Activated CD4-positive, alpha-beta T cell treated with anti-CD3 and anti-CD28 coated beads, Interleukin-2, amount 10 ng/mL, durations not matched to agents 7 days and 5 days (primary cell): ENCODE measurements around the gene MCRIP1. TPM values are rescaled to one million over a fixed set of nuclear protein-coding genes. Genes with fewer than 3 reads are reported as not detected.

Experiments used
- CTCF ChIA-PET: fragments of 350-600 bp; sonication (Branson Sonifier 250); formaldehyde crosslinking; loops from one replicate; lab custom pipeline; 2021; ENCODE audit warnings: antibody characterized with exemption; lab: Charles Lee
- POLR2A ChIA-PET: fragments of 350-600 bp; sonication (Branson Sonifier 250); formaldehyde crosslinking; loops from one replicate; lab custom pipeline; 2021; ENCODE audit warnings: antibody characterized with exemption; lab: Charles Lee
- DNase-seq: peaks from one replicate; pipeline ENCODE4 v3.0.0-alpha.2; 2020
- H3K27ac Mint-ChIP-seq: one replicate; pipeline ENCODE4 v1.8.0; 2021; ENCODE audit warnings: mild to moderate bottlenecking, moderate library complexity, mixed read lengths
- H3K27me3 Mint-ChIP-seq: one replicate; pipeline ENCODE4 v1.8.0; 2021; ENCODE audit warnings: mixed read lengths
- H3K36me3 Mint-ChIP-seq: one replicate; pipeline ENCODE4 v1.8.0; 2021; ENCODE audit warnings: low read depth, mixed read lengths
- H3K4me1 Mint-ChIP-seq: one replicate; pipeline ENCODE4 v1.8.0; 2021; ENCODE audit warnings: mixed read lengths
- H3K4me3 Mint-ChIP-seq: one replicate; pipeline ENCODE4 v1.8.0; 2021; ENCODE audit warnings: mild to moderate bottlenecking, moderate library complexity, mixed read lengths
- H3K9me3 Mint-ChIP-seq: one replicate; pipeline ENCODE4 v1.8.0; 2021; ENCODE audit warnings: mixed read lengths
- total RNA-seq, 2 experiments: library from RNA; stranded (reverse); gene quantifications; one replicate each; pipeline ENCODE4 v1.2.3, GENCODE V29; 2021

The MCRIP1 gene
- total RNA-seq, 2 experiments from 2014 or later: 45.7 to 47.8 TPM

GRCh38 chr17:81817758-81818147 is 15.3 kb downstream of the MCRIP1 start:
- no peak for DNase-seq
- Mint-ChIP-seq H3K4me1 (peaks cover 8% of the 10 kb centered on the region), H3K4me3 (no peak overlapping the region), H3K36me3 (no peaks in the 10 kb centered on the region), H3K27me3 (peaks cover 7% of the 10 kb centered on the region), H3K27ac (no peak overlapping the region), H3K9me3 (no peaks in the 10 kb centered on the region)
- CTCF ChIA-PET: interaction anchor here (1.1 kb wide), 1 partner anchor 11 kb away, joined by 3 read pairs; no protein-coding TSS in a partner anchor
- POLR2A ChIA-PET: no interaction called here

- POLR2A ChIA-PET: no interaction called here
- H3K27ac Mint-ChIP-seq: no peak overlapping the region
Observed at GRCh38 chr17:81815646-81815986, 17.5 kb downstream of the MCRIP1 start.

GRCh38 chr17:81814748-81815645 is 18.1 kb downstream of the MCRIP1 start:
- H3K4me1 Mint-ChIP-seq: no peaks in the 10 kb centered on the region
- H3K27me3 Mint-ChIP-seq: peaks cover 7% of the 10 kb centered on the region
- CTCF ChIA-PET: no interaction called here
- no peak overlapping the region for H3K4me3 Mint-ChIP-seq
- H3K27ac Mint-ChIP-seq: no peak overlapping the region
- no peaks in the 10 kb centered on the region for H3K9me3 Mint-ChIP-seq
- POLR2A ChIA-PET: no interaction called here
- DNase-seq: no peak
- H3K36me3 Mint-ChIP-seq: no peaks in the 10 kb centered on the region

More at GRCh38 chr17:81815646-81815986, 17.5 kb downstream of the MCRIP1 start:
- Mint-ChIP-seq H3K4me1 (no peaks in the 10 kb centered on the region), H3K36me3 (no peaks in the 10 kb centered on the region), H3K4me3 (no peak overlapping the region), H3K27me3 (peaks cover 7% of the 10 kb centered on the region), H3K9me3 (no peaks in the 10 kb centered on the region)
- CTCF ChIA-PET: no interaction called here
- DNase-seq: no peak

- POLR2A ChIA-PET: no interaction called here
- CTCF ChIA-PET: no interaction called here
- no peak for DNase-seq
- no peaks in the 10 kb centered on the region for H3K36me3 Mint-ChIP-seq
- H3K27me3 Mint-ChIP-seq: peaks cover 13% of the 10 kb centered on the region
- no peak overlapping the region for H3K27ac Mint-ChIP-seq
- H3K4me1 Mint-ChIP-seq: no peaks in the 10 kb centered on the region
- H3K9me3 Mint-ChIP-seq: no peaks in the 10 kb centered on the region
- no peak overlapping the region for H3K4me3 Mint-ChIP-seq
Observed at GRCh38 chr17:81813861-81814683, 19.0 kb downstream of the MCRIP1 start.

GRCh38 chr17:81813371-81813684 is 19.8 kb downstream of the MCRIP1 start:
- Mint-ChIP-seq H3K4me3 (no peak overlapping the region), H3K27me3 (peaks cover 14% of the 10 kb centered on the region), H3K9me3 (no peaks in the 10 kb centered on the region), H3K36me3 (no peaks in the 10 kb centered on the region), H3K4me1 (no peaks in the 10 kb centered on the region), H3K27ac (no peak overlapping the region)
- ChIA-PET POLR2A (no interaction called here), CTCF (no interaction called here)
- DNase-seq: no peak

- H3K4me1 Mint-ChIP-seq: no peaks in the 10 kb centered on the region
- no peak overlapping the region for H3K4me3 Mint-ChIP-seq
- H3K27ac Mint-ChIP-seq: no peak overlapping the region
- peaks cover 14% of the 10 kb centered on the region for H3K27me3 Mint-ChIP-seq
- H3K36me3 Mint-ChIP-seq: no peaks in the 10 kb centered on the region
- DNase-seq: no peak
- H3K9me3 Mint-ChIP-seq: no peaks in the 10 kb centered on the region
- ChIA-PET POLR2A (no interaction called here), CTCF (no interaction called here)
Observed at GRCh38 chr17:81812571-81813370, 20.3 kb downstream of the MCRIP1 start.

GRCh38 chr17:81811705-81812570 is 21.2 kb downstream of the MCRIP1 start:
- POLR2A ChIA-PET: no interaction called here
- CTCF ChIA-PET: no interaction called here

GRCh38 chr17:81810892-81811704 is 22.0 kb downstream of the MCRIP1 start:
- ChIA-PET POLR2A (no interaction called here), CTCF (no interaction called here)
- no peaks in the 10 kb centered on the region for H3K36me3 Mint-ChIP-seq
- no peak overlapping the region for H3K4me3 Mint-ChIP-seq
- H3K9me3 Mint-ChIP-seq: no peaks in the 10 kb centered on the region
- no peaks in the 10 kb centered on the region for H3K4me1 Mint-ChIP-seq
- H3K27ac Mint-ChIP-seq: no peak overlapping the region
- DNase-seq: no peak
- H3K27me3 Mint-ChIP-seq: peaks cover 15% of the 10 kb centered on the region

More at GRCh38 chr17:81811705-81812570, 21.2 kb downstream of the MCRIP1 start:
- Mint-ChIP-seq H3K36me3 (no peaks in the 10 kb centered on the region), H3K9me3 (no peaks in the 10 kb centered on the region), H3K27ac (no peak overlapping the region), H3K27me3 (peaks cover 14% of the 10 kb centered on the region), H3K4me3 (no peak overlapping the region), H3K4me1 (no peaks in the 10 kb centered on the region)
- no peak for DNase-seq

GRCh38 chr17:81810476-81810875 is 22.6 kb downstream of the MCRIP1 start:
- no peak for DNase-seq
- Mint-ChIP-seq H3K36me3 (no peaks in the 10 kb centered on the region), H3K4me1 (no peaks in the 10 kb centered on the region), H3K27me3 (peaks cover 15% of the 10 kb centered on the region), H3K9me3 (no peaks in the 10 kb centered on the region), H3K4me3 (no peak overlapping the region), H3K27ac (no peak overlapping the region)
- ChIA-PET CTCF (no interaction called here), POLR2A (no interaction called here)

- Mint-ChIP-seq H3K4me1 (no peaks in the 10 kb centered on the region), H3K27ac (no peak overlapping the region), H3K4me3 (no peak overlapping the region), H3K36me3 (no peaks in the 10 kb centered on the region), H3K9me3 (no peaks in the 10 kb centered on the region), H3K27me3 (peaks cover 20% of the 10 kb centered on the region)
- DNase-seq: no peak
- ChIA-PET CTCF (no interaction called here), POLR2A (no interaction called here)
Observed at GRCh38 chr17:81809556-81809998, 23.5 kb downstream of the MCRIP1 start.

- no peak for DNase-seq
- H3K9me3 Mint-ChIP-seq: no peaks in the 10 kb centered on the region
- ChIA-PET POLR2A (no interaction called here), CTCF (interaction anchor here (1.4 kb wide), 1 partner anchor 150 kb away, joined by 3 read pairs; no protein-coding TSS in a partner anchor)
- H3K36me3 Mint-ChIP-seq: no peaks in the 10 kb centered on the region
- no peak overlapping the region for H3K4me3 Mint-ChIP-seq
- H3K27ac Mint-ChIP-seq: peak overlapping the region; percentile 73
- no peaks in the 10 kb centered on the region for H3K4me1 Mint-ChIP-seq
- H3K27me3 Mint-ChIP-seq: peaks cover 20% of the 10 kb centered on the region
Observed at GRCh38 chr17:81808778-81809555, 24.1 kb downstream of the MCRIP1 start.
